ENCODE data around the gene TSPEAR. TPM values are rescaled to one million over a fixed set of nuclear protein-coding genes. Genes with fewer than 3 reads are reported as not detected.

TSPEAR gene
- total RNA-seq, 4 donors from 2014 or later, result not detected

DNA sequence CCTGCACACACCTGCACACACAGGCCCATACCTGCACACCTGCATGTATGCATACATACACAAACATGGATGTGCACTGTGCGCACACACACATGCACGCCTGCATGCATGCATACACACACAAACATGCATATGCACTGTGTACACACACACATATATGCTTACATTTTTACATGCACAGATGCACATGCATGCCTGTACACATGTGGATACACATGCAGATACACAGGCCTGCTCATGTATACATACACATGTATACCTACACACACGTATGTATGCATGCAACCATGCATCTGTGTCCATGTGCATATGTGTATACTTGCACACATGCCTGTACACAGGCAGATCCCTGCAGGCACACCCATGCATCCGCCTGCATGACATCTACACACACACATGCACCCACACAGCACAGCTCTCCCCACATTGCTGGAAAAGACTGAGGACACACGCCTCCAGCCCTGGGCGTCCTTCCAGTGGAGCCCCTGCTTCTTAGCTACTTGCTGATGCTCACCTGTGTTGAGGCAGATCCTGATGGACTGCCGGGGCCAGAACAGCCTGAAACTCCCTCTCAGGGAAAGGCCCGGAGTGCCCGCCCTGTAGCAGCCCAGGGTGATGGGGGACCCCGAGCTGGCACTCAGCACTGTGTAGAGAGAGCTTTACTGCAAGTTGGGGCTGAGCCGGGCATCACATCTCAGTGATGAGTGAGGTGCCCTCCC lies 200.0 kb downstream of the TSPEAR start:
- in situ Hi-C loops (cut with MboI; ENCODE audit: low sequenced_read_pairs in 4 of 4) (loop anchor here in 1 of 4 donors (25.0 kb wide), 1 partner anchor 276 kb away; no protein-coding TSS in a partner anchor), intact Hi-C loops (cut with DNase I; ENCODE audit: low total_unique reads) (loop anchor here (2.0 kb wide), 1 partner anchor 281 kb away; no protein-coding TSS in a partner anchor)
- no peak for ATAC-seq
- no peak for DNase-seq
- TF ChIP-seq, protein P1, sequence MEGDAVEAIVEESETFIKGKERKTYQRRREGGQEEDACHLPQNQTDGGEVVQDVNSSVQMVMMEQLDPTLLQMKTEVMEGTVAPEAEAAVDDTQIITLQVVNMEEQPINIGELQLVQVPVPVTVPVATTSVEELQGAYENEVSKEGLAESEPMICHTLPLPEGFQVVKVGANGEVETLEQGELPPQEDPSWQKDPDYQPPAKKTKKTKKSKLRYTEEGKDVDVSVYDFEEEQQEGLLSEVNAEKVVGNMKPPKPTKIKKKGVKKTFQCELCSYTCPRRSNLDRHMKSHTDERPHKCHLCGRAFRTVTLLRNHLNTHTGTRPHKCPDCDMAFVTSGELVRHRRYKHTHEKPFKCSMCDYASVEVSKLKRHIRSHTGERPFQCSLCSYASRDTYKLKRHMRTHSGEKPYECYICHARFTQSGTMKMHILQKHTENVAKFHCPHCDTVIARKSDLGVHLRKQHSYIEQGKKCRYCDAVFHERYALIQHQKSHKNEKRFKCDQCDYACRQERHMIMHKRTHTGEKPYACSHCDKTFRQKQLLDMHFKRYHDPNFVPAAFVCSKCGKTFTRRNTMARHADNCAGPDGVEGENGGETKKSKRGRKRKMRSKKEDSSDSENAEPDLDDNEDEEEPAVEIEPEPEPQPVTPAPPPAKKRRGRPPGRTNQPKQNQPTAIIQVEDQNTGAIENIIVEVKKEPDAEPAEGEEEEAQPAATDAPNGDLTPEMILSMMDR (IDR thresholded peaks at IDR 0.05 in 4 of 5, conservative IDR thresholded peaks at IDR 0.05 in 1 of 5), result no peak
- TF ChIP-seq POLR2A (IDR thresholded peaks at IDR 0.05), result no peak
- Histone ChIP-seq H3K4me1 (no peaks in the 10 kb centered on the region), H3K4me3 (no peak overlapping the region), H3K27ac (no peak overlapping the region), H3K36me3 (no peaks in the 10 kb centered on the region), H3K9me3 (no peaks in the 10 kb centered on the region), H3K27me3 (peaks cover 18 to 32% (median 29%) of the 10 kb centered on the region in 3 donors)

DNA sequence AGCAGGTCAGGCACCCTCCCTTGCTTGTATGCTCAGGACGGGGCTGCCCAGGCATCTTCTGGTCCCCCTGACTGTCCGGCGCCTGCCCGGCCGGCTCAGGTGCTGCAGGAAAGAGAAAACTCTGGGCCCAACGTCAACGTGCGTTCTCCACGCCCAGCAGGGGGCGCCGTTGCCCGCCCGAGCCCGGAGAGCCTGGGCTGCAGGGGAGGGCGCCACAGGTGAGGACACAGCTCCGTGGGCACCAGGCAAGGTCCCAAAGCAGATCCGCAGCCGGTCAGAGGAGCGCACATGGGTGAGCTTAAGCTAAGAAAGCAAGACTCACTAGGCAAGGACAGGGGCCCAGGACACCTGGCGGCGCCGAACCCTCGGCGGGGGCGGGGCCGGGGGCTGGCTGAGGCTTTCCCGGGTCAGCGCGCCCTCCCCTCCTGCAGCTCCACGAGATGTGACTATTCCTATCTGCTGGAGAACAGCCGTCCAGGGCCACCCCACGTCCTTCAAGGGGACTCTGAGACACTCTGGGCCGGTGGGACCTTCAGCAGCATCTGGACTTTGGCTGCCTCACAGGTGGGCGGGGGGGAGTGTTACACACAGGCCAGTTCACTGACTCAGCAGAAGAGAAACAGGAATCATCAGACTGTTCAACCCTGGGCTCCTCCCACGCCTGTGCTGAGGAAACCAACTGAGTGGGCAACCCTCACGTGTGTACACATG lies 200.7 kb downstream of the TSPEAR start:
- Histone ChIP-seq H3K4me1 (no peaks in the 10 kb centered on the region), H3K4me3 (no peak overlapping the region), H3K36me3 (no peaks in the 10 kb centered on the region), H3K9me3 (no peaks in the 10 kb centered on the region), H3K27me3 (peaks cover 20 to 37% (median 33%) of the 10 kb centered on the region in 3 donors), H3K27ac (no peak overlapping the region)
- intact Hi-C loops (cut with DNase I; ENCODE audit: low total_unique reads) (loop anchor here (2.0 kb wide), 1 partner anchor 282 kb away; no protein-coding TSS in a partner anchor), in situ Hi-C loops (cut with MboI; ENCODE audit: low sequenced_read_pairs in 4 of 4) (loop anchor here in 1 of 4 donors (25.0 kb wide), 1 partner anchor 277 kb away; no protein-coding TSS in a partner anchor)
- no peak for TF ChIP-seq POLR2A (IDR thresholded peaks at IDR 0.05)
- TF ChIP-seq, protein P1 (IDR thresholded peaks at IDR 0.05 in 4 of 5, conservative IDR thresholded peaks at IDR 0.05 in 1 of 5), result peak; percentile 23 to 58 (median 50)
- ATAC-seq (peak in 1 of 2 donors; percentile 46), DNase-seq (no peak)

DNA sequence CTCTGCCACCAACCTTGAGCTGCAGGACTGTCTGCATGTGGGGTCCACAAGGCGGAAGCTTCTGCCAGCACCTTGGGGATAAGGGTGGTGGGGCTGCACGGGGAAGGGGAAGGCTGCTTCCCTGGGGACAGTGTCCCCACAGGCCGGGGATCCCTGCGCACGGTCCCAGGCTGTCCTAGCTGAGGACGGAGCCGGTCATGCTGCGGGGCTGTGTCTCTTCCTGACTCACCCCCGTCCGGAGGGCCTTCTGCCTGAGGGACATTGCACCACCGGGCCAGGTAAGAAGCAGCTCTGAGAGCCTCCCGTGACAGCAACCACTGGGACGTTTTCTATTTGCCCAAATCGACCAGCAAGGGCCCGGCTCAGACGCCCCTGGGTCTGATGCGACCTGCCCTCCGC lies 201.3 kb downstream of the TSPEAR start:
- TF ChIP-seq, protein P1 (IDR thresholded peaks at IDR 0.05 in 4 of 5, conservative IDR thresholded peaks at IDR 0.05 in 1 of 5), result no peak
- TF ChIP-seq POLR2A (IDR thresholded peaks at IDR 0.05), result no peak
- H3K4me3 ChIP-seq, result no peak overlapping the region
- in situ Hi-C loops (cut with MboI; ENCODE audit: low sequenced_read_pairs in 4 of 4), result loop anchor here in 1 of 4 donors (25.0 kb wide), 1 partner anchor 277 kb away; no protein-coding TSS in a partner anchor

DNA sequence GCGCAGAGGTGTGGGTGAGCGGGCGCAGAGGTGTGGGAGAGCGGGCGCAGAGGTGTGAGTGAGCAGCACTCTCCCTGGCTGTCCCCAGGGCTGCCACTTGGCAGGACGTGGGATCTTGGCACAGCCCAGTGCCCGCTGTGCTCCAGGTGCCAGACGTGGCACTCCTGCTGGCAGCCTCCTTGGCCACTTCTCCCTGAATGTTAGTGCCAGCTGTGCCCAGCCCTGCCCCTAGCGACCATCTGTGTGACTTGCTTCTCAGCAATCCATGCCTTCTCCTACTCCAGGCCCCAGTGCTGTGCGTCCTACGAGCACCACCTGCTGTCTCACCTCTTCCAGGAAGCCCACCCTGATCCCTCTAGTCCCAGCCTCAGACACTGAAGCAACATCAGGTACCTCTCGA lies 201.8 kb downstream of the TSPEAR start:
- peaks cover 22 to 37% (median 33%) of the 10 kb centered on the region in 3 donors for H3K27me3 ChIP-seq
- DNase-seq (peak; percentile 7 to 62), ATAC-seq (peak in 1 of 2 donors; percentile 71)
- intact Hi-C loops (cut with DNase I; ENCODE audit: low total_unique reads), result loop anchor here (10.0 kb wide), 1 partner anchor 425 kb away; no protein-coding TSS in a partner anchor
- no peak for TF ChIP-seq POLR2A (IDR thresholded peaks at IDR 0.05)
- TF ChIP-seq, protein P1 (IDR thresholded peaks at IDR 0.05 in 4 of 5, conservative IDR thresholded peaks at IDR 0.05 in 1 of 5), result no peak
- H3K4me1 ChIP-seq, result no peaks in the 10 kb centered on the region
- no peaks in the 10 kb centered on the region for H3K9me3 ChIP-seq
- H3K27ac ChIP-seq, result no peak overlapping the region
- in situ Hi-C loops (cut with MboI; ENCODE audit: low sequenced_read_pairs in 4 of 4), result loop anchor here in 1 of 4 donors (25.0 kb wide), 1 partner anchor 278 kb away; no protein-coding TSS in a partner anchor
- H3K36me3 ChIP-seq, result no peaks in the 10 kb centered on the region
- no peak overlapping the region for H3K4me3 ChIP-seq

More for the DNA sequence above, 201.3 kb downstream of the TSPEAR start:
- Histone ChIP-seq H3K36me3 (no peaks in the 10 kb centered on the region), H3K27ac (no peak overlapping the region), H3K4me1 (no peaks in the 10 kb centered on the region), H3K9me3 (no peaks in the 10 kb centered on the region), H3K27me3 (peaks cover 22 to 37% (median 33%) of the 10 kb centered on the region in 3 donors)
- DNase-seq, result no peak
- no peak for ATAC-seq
- intact Hi-C loops (cut with DNase I; ENCODE audit: low total_unique reads), result loop anchor here (2.0 kb wide), 1 partner anchor 283 kb away; no protein-coding TSS in a partner anchor

Data from gastrocnemius medialis (tissue), 4 donors.